ENCODE data around the gene IZUMO2. TPM values are rescaled to one million over a fixed set of nuclear protein-coding genes. Genes with fewer than 3 reads are reported as not detected.

Gene IZUMO2
- not detected in 2 replicates for total RNA-seq

GRCh38 chr19:50162988-50163387 lies at the start of gene IZUMO2:
IZUMO2 (minus strand) TSS chr19:50163281; CDS start chr19:50163194, 87 bp downstream.
- DNase-seq = no peak

- no peak for DNase-seq
These were observed 47.3 kb upstream of the IZUMO2 start for GRCh38 chr19:50210425-50210824.

GRCh38 chr19:50209131-50209530 lies 46.0 kb upstream of the IZUMO2 start:
- no peak for DNase-seq

- no peak for DNase-seq
These were observed 44.6 kb upstream of the IZUMO2 start for GRCh38 chr19:50207730-50208129.

- no peak for DNase-seq
These were observed 43.1 kb upstream of the IZUMO2 start for GRCh38 chr19:50206191-50206590.

GRCh38 chr19:50205681-50206138 lies 42.6 kb upstream of the IZUMO2 start:
- no peak for DNase-seq

GRCh38 chr19:50204811-50205675 lies 42.0 kb upstream of the IZUMO2 start:
- DNase-seq = no peak

- no peak for DNase-seq
These were observed 41.0 kb upstream of the IZUMO2 start for GRCh38 chr19:50204081-50204428.

- DNase-seq = peak; percentile 74
These were observed 40.4 kb upstream of the IZUMO2 start, which contains the start of gene MYH14 for GRCh38 chr19:50203281-50204080. MYH14 (plus strand) TSS chr19:50203622; CDS start chr19:50210366, 6,744 bp downstream.

- DNase-seq = no peak
These were observed 39.8 kb upstream of the IZUMO2 start for GRCh38 chr19:50202962-50203280.

- DNase-seq = no peak
These were observed 39.3 kb upstream of the IZUMO2 start for GRCh38 chr19:50202386-50202785.

- DNase-seq = no peak
These were observed 36.1 kb upstream of the IZUMO2 start for GRCh38 chr19:50199259-50199555.

- DNase-seq = no peak
These were observed 35.6 kb upstream of the IZUMO2 start for GRCh38 chr19:50198431-50199258.

GRCh38 chr19:50197348-50197747 lies 34.3 kb upstream of the IZUMO2 start:
- no peak for DNase-seq

GRCh38 chr19:50196322-50196932 lies 33.3 kb upstream of the IZUMO2 start:
- no peak for DNase-seq

GRCh38 chr19:50195224-50195623 lies 32.1 kb upstream of the IZUMO2 start:
- DNase-seq = no peak

- no peak for DNase-seq
These were observed 29.6 kb upstream of the IZUMO2 start for GRCh38 chr19:50192463-50193211.

GRCh38 chr19:50191216-50191615 lies 28.1 kb upstream of the IZUMO2 start:
- no peak for DNase-seq

GRCh38 chr19:50190439-50190891 lies 27.4 kb upstream of the IZUMO2 start:
- no peak for DNase-seq

GRCh38 chr19:50189331-50189730 lies 26.2 kb upstream of the IZUMO2 start:
- no peak for DNase-seq

- DNase-seq = no peak
These were observed 24.9 kb upstream of the IZUMO2 start for GRCh38 chr19:50187937-50188336.

- DNase-seq = no peak
These were observed 21.1 kb upstream of the IZUMO2 start for GRCh38 chr19:50184196-50184595.
